SIG-M5 treated with dmso at 0.1 percent for 504 hours (cell line): Measurements from ENCODE around the gene PTPRA.

ENCODE experiments used
- DNase-seq: peaks from one replicate; lab custom pipeline; 2025; ENCODE audit not compliant: unreplicated experiment; lab: John Stamatoyannopoulos, UW

PTPRA gene

DNA sequence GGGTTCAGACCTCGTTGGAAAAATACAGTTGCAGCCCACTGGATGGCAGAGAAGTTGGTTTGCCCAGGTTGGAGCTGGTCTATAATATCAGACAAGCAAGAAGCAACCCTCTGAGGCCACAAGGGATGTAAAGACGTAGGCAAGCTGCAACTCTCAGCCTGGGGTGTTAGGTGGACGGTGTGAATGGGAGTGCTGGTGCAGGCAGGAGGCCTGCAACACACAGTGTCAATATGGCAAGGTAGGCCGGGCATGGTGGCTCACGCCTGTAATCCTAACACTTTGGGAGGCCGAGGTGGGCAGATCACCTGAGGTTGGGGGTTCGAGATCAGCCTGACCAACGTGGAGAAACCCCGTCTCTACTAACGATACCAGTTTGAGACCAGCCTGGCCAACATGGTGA lies 22.2 kb upstream of the PTPRA start:
- no peak for DNase-seq

DNA sequence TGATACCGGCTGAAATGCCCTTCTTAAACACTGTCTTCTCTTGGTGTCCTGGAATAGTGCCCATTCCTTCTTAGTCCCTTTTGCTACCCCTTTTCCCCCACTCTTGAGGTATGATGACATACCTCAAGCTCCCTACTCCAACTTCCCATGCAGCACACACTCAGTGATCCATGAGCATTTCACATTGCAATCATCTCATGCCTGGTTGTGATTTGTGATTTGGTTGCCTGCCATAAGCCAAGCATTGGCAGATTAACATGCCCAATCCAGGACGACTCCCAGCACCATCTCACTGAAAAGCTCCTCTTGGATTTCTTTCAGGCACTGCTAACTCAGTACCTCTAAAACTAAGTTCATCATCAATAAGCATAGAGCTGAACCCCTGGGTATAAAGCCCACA lies 14.7 kb upstream of the PTPRA start:
- no peak for DNase-seq

- DNase-seq: no peak
These were observed 13.8 kb upstream of the PTPRA start for GRCh38 chr20:2859330-2860121.

- DNase-seq: no peak
These were observed 8.7 kb upstream of the PTPRA start for GRCh38 chr20:2864626-2865025.

DNA sequence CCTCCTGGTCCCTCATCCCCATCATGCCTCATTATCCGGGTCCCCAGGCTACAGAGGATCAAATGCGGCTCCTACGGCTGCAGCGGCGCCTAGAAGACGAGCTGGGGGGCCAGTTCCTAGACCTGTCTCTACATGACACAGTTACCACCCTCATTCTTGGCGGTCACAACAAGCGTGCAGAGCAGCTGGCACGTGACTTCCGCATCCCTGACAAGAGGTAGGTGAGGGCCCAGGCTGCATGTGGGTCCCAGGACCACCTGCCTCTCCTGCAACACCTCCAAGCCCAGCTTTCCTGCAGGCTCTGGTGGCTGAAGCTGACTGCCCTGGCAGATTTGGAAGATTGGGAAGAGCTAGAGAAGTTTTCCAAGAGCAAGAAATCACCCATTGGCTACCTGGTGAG lies 8.2 kb upstream of the PTPRA start:
- DNase-seq: no peak

DNA sequence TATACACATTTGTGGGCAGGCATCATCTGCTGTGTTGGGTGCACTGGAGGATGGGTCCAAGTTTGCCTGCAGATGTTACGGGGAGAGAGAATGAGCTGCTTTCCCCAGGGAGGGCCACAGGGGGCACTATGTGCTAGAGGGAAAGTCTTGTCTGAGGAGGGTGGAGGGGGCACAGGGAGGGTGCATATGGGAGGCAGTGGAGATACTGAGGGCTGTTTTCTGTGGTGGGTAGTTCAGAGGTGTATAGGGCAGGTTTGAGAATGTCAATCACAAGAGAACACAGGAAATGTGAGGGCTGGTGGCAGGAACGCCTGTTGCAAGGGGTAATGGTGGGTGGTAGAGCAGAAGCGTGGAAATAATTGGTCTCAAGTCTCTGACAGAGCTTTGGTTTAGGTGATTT lies 7.7 kb upstream of the PTPRA start:
- no peak for DNase-seq

DNA sequence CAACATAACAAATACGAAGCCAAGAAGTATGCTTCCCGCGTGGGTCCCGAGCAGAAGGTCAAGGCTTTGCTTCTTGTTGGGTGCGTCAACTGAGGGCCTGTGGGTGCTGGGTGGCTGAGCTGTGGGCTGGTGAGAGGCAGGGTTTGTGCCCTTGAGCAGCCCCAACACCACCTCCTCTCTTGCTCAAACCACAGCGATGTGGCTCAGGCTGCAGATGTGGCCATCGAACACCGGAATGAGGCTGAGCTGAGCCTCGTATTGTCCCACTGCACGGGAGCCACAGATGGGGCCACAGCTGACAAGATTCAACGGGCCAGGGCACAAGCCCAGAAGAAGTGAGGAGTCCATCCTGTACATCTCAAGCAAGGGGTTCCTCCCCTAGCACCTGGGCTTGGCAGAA lies 7.0 kb upstream of the PTPRA start:
- no peak for DNase-seq

DNA sequence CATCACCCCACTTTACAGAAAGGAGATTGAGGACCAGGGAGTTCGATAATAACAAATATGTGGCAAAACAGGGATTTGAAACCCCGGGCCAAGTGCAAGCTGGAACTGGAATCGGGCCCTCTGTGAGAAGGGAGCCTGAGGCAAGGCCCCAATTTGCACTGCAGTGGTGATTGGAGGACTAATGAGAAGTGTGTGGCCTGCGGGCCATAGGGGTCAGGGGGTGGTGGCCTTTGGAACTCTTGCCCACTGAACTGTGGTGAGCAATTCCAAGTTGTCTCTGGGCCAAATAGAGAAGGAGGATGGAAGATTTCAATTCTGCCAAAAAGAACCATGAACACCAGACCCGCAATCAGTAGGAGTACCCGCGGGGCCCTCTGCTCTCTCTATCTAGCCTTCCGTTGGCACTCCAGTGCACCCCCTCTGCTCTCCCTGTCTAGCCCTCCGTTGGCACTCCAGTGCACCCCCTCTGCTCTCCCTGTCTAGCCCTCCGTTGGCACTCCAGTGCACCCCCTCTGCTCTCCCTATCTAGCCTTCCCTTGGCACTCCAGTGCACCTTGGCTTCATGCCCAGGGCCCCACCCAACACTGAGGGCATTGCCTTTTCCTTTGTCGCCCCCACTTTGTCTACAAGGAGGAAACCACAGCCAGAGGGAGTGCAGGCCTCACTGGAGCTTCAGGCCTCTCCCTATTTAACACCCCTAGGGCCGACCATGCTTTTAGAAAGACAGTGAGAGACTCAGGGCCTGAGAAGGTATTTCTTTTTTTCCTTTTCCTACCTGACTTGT lies 6.0 kb upstream of the PTPRA start:
- no peak for DNase-seq

DNA sequence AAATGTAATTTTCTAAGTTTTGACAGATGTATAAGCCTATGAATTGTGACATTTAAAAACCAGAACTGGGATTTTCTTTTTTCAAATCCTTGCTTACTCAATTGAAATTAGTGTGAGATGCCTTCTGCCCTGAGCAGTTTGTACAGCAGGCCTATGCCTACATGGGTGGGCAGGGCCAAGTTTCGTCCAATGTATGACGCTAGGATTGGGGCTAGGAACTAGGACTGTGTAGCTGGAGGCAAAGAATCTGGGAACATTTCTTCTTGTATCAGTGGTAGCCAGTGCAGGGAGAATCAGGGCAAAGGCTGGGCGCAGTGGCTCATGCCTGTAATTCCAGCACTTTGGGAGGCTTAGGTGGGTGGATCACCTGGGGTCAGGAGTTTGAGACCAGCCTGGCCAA lies 3.9 kb upstream of the PTPRA start:
- no peak for DNase-seq

GRCh38 chr20:2871111-2871465 lies 2.2 kb upstream of the PTPRA start:
- no peak for DNase-seq

DNA sequence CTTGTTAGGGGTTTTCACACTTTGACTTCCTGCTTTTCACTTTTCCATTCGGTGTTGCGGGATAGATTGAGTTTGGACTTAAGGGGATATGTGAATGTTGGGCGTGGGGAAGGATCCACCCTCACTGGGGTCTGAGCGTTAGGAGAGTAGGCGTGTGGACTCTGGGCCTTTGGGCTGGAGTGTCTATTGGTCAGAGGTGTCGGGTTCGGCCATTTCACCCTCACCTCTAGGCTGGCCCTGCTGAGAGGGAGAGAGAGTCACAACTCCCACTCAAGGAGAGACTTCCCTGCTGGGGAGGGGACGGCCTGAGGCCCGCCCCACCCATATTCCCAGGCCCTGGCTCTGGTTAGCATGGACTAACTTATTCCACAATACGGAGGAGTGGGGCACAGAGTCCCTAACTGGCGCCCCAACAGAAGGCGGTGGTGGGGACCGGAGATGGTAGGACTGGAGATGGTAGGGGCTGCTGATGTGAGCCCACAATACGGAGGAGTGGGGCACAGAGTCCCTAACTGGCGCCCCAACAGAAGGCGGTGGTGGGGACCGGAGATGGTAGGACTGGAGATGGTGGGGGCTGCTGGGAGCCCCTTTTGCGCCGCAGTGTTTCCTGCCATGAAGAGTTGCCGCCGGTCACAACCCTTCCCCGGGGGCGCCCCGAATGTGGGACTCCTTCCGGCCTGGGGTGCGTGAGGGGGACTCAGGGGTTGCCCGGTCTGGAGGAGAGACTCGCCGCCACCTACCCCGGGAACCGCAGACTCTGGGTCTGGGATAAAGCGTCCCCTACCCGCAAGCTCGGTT lies 1.4 kb upstream of the PTPRA start:
- DNase-seq: no peak

- DNase-seq: peak; percentile 52
These were observed 747 bp upstream of the PTPRA start for GRCh38 chr20:2872459-2873009.

DNA sequence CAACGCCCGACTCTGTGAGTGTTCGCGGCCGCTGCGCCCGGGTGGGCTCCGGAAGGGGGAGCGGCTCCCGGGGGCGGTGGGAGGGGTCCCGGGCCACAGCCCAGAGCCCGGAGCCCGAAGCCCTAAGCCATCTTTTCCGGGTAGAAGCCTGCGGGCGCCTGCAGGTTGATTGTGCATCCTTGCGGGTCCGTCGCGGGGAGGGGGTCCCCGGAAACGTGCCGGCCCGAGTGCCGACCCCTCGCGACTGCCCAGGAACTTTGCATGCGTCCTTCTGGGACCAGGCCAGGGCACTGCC lies 413 bp downstream of the PTPRA start:
- DNase-seq: no peak

DNA sequence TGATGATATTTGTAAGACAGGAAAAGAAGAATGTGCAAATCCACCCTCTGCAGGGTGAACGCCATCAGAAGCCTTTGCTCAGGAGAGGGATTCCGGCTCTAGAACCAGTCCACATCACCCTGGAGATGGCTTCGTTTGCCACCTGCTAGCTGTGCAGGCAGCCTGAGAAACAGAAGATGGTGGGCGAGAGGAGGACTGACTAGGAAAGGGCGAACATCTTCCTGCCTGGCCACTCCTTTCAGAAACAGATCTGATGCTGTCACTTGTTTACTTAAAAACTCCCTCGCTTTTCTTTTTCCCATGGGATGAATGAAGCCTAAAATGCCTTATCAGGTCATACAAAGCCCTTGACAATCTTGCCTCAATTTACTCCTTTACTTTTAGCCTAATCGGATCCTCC lies 1.2 kb downstream of the PTPRA start:
- no peak for DNase-seq

GRCh38 chr20:2875690-2876203 lies 2.5 kb downstream of the PTPRA start:
- no peak for DNase-seq

DNA sequence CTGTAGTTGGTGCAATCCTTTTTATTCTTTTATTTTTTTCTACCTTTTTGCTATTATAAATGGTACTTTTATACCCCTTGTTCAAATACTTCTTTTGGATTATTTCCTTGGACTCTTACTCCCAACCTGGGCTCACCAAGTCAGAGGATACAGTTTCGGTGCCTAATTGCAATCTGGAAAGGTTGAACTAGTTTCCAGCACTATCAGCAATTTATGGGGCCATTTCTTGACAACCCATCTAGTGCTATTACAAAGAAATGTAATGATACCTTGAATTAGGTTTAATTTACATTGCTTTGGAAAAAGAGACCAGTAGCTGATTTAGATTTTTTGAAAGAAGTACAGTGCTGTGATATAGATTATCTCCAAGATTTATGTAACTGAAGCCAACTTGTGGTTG lies 5.2 kb downstream of the PTPRA start:
- DNase-seq: no peak

DNA sequence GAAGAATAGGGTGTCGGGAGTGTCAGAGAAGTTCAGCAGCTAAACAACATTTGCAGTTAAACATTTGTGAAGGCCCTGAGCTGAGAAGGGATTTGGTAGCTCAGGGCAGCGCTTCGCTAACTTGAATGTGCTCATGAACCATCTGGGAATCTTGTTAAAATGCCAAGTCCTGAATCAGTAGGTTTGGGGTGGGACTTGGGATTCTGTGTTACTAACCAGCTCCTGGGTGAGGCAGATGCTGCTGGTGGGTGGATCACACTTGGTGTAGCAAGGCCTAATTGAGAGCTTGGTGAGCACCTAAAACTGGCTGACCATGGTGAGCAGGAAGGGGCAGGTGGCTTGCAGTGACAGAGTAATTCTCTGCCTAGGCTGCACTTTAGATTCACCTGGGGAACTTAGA lies 5.9 kb downstream of the PTPRA start:
- DNase-seq: no peak

- no peak for DNase-seq
These were observed 7.4 kb downstream of the PTPRA start for GRCh38 chr20:2880650-2881049.

DNA sequence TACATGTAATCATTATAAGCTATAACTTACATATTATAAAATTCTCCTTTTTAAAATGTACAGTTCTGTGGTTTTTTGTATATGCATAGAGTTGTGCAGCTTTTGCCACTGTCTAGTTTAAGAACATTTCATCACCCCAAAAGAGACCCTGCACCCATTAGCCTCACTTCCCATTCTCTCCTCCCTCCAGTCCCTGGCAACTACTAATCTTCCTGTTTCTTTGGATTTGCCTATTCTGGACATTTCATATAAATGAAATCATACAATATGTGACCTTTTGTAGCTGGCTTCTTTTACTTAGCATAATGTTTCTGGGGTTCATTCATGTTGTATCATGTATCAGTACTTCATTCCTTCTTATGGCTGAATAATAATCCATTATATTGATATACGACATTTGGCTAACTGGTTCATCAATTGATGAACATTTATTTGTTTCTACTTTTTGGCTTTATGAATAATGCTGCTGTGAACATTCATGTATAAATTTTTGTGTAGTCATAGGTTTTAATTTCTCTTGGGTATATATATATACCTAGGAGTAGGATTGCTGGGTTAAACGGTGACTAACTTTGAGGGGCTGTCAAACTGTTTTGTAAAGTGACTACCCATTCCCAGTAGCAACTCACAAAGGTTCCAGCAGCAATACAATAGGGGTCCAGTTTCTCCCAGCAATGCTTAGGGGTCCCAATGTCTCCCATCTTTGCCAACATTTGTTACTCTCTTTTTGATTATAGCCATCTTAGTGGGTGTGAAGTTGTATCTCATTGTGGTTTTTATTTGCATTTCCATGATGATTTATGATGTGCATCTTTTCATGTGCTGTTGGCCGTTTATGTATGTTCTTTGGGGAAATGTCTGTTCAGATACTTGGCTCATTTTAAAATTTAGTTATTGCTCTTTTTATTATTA lies 10.7 kb downstream of the PTPRA start:
- DNase-seq: no peak

DNA sequence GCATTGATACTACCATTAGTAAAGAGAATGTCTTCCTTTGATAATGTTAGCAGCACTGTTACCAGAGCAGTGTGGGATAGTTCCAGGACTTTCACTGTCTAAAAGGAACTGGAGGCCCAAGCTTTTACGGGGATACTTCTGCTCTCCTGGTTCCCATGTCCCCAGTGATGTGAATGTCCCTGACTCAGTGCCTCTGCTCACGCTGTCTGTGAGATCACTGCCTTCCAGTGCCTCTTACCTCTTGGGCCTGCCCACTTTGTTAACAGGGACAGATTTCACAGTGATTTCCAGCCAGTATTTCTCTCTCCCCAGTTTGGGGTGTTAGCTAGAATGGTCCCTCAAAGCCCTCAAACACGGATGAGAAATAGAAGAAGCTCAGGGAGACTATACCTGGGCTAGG lies 14.4 kb downstream of the PTPRA start:
- no peak for DNase-seq
